ENCODE results near the gene DYSF. TPM values are rescaled to one million over a fixed set of nuclear protein-coding genes. Genes with fewer than 3 reads are reported as not detected.

DYSF gene
- total RNA-seq, 4 donors from 2014 or later: 10.3 to 14.9 (median 14.4) TPM

DNA sequence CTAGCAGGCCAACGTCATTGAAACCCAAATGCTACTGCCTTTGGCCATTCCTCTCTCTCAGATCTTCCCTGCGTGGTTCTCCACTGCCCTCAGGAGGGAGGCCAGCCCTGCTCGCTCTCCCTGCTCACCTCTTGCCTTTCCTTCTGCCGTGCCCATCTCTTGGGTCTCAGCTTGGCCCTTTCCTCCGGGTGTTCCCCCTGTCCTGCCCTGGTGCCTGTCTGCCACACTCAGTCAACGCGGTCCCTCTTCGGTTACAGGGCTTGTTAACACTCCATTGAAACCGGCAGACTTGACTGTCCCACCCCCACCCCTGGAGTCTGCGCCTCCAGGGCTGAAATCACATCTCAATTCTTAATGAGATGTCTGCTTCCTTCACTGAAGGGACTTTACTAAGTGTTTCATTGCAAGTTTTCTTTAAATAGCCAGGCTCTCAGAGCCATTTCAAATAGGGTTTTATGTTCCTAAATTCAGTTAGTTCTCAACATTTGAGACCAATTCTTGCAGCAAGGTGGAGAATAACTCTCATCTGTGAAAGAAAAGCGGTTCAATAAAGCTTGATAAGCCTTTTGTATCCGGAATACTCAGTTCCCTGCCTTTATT lies 237.6 kb downstream of the DYSF start:
- H3K4me1 ChIP-seq: peaks cover 2 to 11% of the 10 kb centered on the region in 2 donors
- no peak for DNase-seq
- TF ChIP-seq, protein P1, sequence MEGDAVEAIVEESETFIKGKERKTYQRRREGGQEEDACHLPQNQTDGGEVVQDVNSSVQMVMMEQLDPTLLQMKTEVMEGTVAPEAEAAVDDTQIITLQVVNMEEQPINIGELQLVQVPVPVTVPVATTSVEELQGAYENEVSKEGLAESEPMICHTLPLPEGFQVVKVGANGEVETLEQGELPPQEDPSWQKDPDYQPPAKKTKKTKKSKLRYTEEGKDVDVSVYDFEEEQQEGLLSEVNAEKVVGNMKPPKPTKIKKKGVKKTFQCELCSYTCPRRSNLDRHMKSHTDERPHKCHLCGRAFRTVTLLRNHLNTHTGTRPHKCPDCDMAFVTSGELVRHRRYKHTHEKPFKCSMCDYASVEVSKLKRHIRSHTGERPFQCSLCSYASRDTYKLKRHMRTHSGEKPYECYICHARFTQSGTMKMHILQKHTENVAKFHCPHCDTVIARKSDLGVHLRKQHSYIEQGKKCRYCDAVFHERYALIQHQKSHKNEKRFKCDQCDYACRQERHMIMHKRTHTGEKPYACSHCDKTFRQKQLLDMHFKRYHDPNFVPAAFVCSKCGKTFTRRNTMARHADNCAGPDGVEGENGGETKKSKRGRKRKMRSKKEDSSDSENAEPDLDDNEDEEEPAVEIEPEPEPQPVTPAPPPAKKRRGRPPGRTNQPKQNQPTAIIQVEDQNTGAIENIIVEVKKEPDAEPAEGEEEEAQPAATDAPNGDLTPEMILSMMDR (IDR thresholded peaks at IDR 0.05): no peak
- no peak for TF ChIP-seq POLR2A (IDR thresholded peaks at IDR 0.05)

DNA sequence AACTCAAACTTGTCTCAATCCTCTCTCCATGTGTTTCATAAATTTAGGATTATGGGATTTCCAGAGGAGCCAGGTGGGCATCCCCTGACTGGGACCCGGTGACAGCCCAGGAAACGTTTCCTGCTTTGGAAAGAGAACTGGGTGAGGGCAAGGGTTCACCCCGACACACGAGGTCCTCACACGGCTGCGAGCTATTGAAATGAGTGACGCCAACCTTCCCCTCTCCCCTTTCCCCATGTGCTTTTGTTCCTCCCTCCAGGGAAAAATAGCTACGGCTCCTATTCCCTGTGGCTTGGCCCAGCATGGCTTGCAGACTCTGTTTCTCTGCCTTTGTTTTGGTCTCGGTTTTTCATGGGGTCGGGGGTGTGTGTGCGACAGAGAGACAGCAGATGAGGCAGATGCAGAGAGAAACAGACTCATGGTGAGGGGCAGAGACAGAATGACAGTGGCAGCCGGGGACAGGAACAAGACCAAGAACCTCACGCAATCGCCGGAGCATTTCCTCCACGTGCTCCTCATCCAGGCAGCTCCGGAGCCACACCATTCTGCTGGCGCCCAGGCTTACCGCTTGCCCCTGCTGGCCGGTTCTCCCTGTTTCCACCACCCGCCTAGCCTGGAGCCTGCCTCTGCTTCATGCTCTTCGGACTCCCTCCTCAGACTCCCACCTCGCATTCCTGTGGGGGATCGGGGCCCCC lies 238.5 kb downstream of the DYSF start:
- Histone ChIP-seq H3K27ac (no peak overlapping the region), H3K4me1 (peaks cover 4 to 10% of the 10 kb centered on the region in 2 donors), H3K9me3 (no peaks in the 10 kb centered on the region), H3K27me3 (no peaks in the 10 kb centered on the region), H3K4me3 (replicated peaks in 1 of 3) (no peak overlapping the region), H3K36me3 (no peaks in the 10 kb centered on the region)
- DNase-seq: no peak
- no peak for TF ChIP-seq POLR2A (IDR thresholded peaks at IDR 0.05)
- TF ChIP-seq, protein P1 (IDR thresholded peaks at IDR 0.05): no peak
- WGBS, 2 donors: 64 to 73% methylated on average over 24 of the region's 24 CpGs
- intact Hi-C loops (cut with DNase I): no loop called here

More for the DNA sequence above, 237.6 kb downstream of the DYSF start:
- intact Hi-C loops (cut with DNase I): no loop called here
- Histone ChIP-seq H3K27me3 (no peaks in the 10 kb centered on the region), H3K9me3 (no peaks in the 10 kb centered on the region), H3K36me3 (no peaks in the 10 kb centered on the region), H3K27ac (no peak overlapping the region), H3K4me3 (replicated peaks in 1 of 3) (no peak overlapping the region)
- 66 to 72% methylated on average over 12 of the region's 12 CpGs for WGBS, 2 donors

DNA sequence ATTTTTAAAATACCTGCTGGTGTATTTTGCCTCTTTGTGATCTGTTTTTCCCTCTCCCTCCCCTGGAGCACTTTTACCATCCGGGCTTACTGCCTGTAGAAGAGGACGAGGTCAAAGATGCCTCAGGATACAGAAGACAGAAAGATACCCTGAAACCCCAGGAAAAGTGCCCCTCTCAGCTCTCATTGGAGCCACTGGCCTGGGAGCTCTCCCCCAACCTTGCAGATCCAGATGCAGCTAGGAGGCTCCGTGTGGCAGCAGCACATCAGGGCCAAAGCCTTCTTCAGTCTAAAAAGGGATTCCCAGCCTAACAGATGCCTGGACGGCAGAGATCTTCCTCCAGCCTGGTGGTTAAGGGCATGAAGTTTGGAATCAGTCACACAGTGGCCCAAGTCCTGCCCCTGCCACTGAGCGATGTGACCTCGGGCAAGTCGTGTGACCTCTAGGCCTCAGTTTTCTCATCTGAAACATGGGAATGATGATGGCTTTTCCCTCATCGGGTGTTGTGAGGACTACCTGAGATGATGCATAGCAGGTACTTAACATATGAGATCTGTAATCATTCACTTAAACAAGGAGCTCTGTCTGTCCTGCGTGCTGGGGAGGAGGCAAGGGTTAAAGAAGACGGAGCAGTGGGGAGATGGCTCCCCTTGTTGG lies 239.4 kb downstream of the DYSF start:
- Histone ChIP-seq H3K27me3 (no peaks in the 10 kb centered on the region), H3K9me3 (no peaks in the 10 kb centered on the region), H3K36me3 (no peaks in the 10 kb centered on the region), H3K4me1 (peaks cover 4 to 10% of the 10 kb centered on the region in 2 donors), H3K27ac (no peak overlapping the region), H3K4me3 (replicated peaks in 1 of 3) (no peak overlapping the region)
- WGBS, 2 donors: 88 to 93% methylated on average over 10 of the region's 10 CpGs
- intact Hi-C loops (cut with DNase I): no loop called here
- DNase-seq: no peak
- TF ChIP-seq, protein P1 (IDR thresholded peaks at IDR 0.05): no peak
- TF ChIP-seq POLR2A (IDR thresholded peaks at IDR 0.05): no peak

DNA sequence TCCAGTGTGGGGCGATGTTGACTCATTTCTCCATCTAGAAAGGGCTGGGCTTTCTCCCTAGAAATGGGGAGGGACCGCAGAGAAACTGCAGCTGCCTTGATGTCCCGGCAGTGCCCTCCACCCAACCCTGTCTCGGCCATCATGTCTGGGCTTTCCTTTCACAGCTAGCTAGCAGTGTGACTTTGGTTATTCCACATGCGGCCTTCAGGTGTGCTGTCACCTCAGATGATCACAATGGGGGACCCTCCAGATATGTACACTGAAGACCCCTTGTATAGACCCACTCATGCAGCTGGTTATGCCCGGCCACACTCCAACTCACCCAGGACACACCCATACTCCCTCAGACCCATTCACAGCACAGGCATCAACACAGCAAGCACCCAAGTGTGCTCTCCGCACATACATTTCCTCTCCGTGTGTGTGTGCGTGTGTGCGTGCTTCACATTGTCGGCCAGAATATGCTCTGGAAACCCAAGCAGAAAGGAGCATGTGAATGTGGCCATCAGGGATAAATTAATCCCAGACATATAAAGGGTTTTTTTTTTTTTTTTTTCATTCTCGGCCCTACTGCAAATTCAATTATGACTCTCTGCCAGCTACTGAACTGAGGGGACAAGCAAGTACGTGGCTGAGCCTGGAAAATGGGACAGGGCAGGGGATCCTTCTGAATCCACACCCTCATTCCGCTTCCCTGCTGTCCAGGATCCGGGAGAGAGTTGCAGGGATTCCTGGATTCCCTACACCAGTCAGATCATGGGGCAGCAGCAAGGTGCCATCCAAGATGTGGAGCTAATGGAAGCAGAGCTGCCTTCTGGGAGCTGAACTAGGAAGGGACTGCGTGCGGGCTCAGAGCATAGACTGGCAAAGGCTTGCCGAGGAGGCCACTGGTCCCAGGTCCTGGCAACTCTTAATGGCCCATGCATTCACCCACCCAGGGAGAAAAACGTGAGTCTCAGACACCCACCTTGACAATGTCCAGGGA lies 240.2 kb downstream of the DYSF start:
- WGBS, 2 donors: 85% methylated on average over 14 to 19 of the region's 19 CpGs
- H3K27me3 ChIP-seq: no peaks in the 10 kb centered on the region
- H3K4me3 ChIP-seq (replicated peaks in 1 of 3): no peak overlapping the region
- no peaks in the 10 kb centered on the region for H3K36me3 ChIP-seq
- intact Hi-C loops (cut with DNase I): no loop called here
- no peaks in the 10 kb centered on the region for H3K9me3 ChIP-seq
- no peak overlapping the region for H3K27ac ChIP-seq
- DNase-seq: no peak
- TF ChIP-seq POLR2A (IDR thresholded peaks at IDR 0.05): no peak
- TF ChIP-seq, protein P1 (IDR thresholded peaks at IDR 0.05): no peak
- peaks cover 4 to 10% of the 10 kb centered on the region in 2 donors for H3K4me1 ChIP-seq
